Myocyte (in vitro differentiated cells): ENCODE results near the gene CCDC196. TPM values are rescaled to one million over a fixed set of nuclear protein-coding genes. Genes with fewer than 3 reads are reported as not detected.
"Not testable (repeated sequence)": the region's sequence is repeated elsewhere in the genome, so short reads cannot be mapped to it uniquely, and the experiment has no call there.

ENCODE experiments used
- DNase-seq: peaks from one replicate; pipeline ENCODE4 v3.0.0-alpha.2; 2012; ENCODE audit warnings: low read depth
- total RNA-seq: library from RNA; depleted of rRNA; stranded (reverse); fragments of >200 nt; gene quantifications from 2 replicates; pipeline ENCODE4 v1.2.3, GENCODE V29; 2014

The CCDC196 gene
- total RNA-seq, 1 donor from 2014 or later, result not detected

- DNase-seq, result peak; percentile 68
Observed at GRCh38 chr14:66495218-66496098, 9.3 kb downstream of the CCDC196 start.

DNA sequence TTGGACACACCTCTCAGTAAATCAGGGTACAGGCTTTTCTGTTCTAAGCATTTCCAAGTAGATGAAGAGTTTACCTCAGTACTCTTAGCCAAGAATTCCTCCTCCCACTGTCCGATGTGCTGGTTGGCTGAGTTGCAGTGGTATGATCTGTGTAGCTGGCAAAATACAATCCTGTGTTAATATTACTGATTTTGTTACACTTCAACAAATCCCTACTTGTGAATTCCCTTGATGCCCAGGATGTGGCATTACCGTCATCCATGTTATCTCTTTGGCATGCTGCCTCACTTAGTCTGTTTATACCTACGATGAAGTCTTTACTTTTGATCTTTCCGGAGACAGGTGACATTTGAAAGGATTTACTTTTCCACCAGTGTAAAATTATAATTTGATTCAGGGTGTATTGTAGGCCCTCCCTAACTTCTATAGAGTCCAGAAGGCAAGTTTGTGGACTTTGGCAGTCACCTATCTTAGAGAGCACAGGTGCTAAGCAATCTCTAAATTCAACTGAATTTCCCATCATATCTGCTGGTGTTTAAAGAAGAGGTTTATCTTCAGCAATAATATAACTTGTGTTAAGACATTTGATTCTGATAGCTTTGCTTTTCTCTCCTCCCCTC is 10.1 kb downstream of the CCDC196 start:
- DNase-seq, result no peak

- DNase-seq, result no peak
Observed at GRCh38 chr14:66496911-66497310, 10.7 kb downstream of the CCDC196 start.

GRCh38 chr14:66498311-66498710 is 12.1 kb downstream of the CCDC196 start:
- DNase-seq, result no peak

GRCh38 chr14:66501592-66501991 is 15.4 kb downstream of the CCDC196 start:
- no peak for DNase-seq

- DNase-seq, result not testable (repeated sequence)
Observed at GRCh38 chr14:66502836-66503235, 16.7 kb downstream of the CCDC196 start.

DNA sequence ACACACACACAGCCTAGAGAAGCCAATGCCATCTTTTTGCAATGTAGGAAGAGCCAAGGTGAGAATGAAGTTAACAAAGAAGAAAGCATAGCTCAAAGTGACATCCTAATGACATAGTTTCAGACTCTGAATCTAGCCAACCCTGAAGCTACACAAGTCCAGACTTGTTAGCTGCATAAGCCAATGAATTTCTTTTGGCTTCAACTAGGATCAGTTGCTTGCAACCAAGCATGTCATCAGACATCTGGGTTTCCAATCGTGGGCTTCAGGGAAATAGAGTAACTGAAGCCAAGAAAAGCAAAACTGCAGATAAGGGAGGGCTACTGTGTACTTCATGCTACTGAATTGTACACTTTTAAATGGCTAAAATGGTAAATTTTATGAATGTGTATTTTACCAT is 17.4 kb downstream of the CCDC196 start:
- peak; percentile 14 for DNase-seq

DNA sequence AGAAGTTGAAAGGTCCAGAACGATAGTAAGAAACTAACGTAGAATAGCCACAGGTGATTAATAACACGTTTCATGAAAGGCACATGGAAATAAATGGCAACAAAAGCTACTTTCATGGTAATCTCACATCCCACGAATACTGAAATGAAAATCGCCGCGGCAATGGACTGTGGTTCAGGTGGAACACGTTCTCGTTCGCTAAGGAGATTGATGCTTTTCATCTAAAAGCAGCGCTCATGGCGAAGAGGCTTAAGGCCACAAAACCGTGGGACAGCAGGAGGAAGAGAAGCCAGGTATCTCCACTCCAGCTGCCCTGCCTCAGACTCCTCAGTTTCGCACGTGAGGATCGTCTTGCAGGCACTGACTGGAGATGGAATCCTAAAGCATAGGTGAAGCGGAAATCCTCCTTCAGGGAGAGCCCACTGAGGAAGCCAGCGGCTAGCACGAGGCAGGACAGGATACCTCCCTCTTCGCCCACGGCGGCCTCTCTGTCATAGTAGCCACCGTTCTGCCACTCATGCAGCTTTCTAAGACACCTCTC is 21.1 kb downstream of the CCDC196 start:
- no peak for DNase-seq

GRCh38 chr14:66507722-66508546 is 21.8 kb downstream of the CCDC196 start, which contains the start of gene GPHN:
Gene GPHN (plus strand): TSS chr14:66508147.
- peak; percentile 98 for DNase-seq

DNA sequence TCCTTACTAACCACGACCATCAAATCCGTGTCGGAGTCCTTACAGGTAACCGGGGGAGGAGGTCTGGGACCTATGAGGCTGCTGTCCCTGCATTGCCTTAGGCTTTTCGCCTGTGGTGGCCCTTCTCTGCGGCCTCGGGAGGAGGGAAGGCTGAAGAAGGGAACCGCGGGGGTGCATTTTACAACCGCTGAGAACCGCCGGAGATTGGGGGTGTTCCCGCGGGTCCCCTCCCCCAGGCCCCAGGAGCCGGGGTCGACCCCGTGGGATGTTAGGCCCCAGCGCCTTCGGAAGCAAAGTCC is 22.3 kb downstream of the CCDC196 start:
- DNase-seq, result no peak

- DNase-seq, result peak; percentile 26
Observed at GRCh38 chr14:66508846-66509621, 22.9 kb downstream of the CCDC196 start.

- peak; percentile 11 for DNase-seq
Observed at GRCh38 chr14:66509874-66510273, 23.7 kb downstream of the CCDC196 start.

GRCh38 chr14:66511849-66512248 is 25.7 kb downstream of the CCDC196 start:
- DNase-seq, result no peak

- DNase-seq, result no peak
Observed at GRCh38 chr14:66514213-66514612, 28.0 kb downstream of the CCDC196 start.

GRCh38 chr14:66530526-66530925 is 44.4 kb downstream of the CCDC196 start:
- DNase-seq, result no peak

DNA sequence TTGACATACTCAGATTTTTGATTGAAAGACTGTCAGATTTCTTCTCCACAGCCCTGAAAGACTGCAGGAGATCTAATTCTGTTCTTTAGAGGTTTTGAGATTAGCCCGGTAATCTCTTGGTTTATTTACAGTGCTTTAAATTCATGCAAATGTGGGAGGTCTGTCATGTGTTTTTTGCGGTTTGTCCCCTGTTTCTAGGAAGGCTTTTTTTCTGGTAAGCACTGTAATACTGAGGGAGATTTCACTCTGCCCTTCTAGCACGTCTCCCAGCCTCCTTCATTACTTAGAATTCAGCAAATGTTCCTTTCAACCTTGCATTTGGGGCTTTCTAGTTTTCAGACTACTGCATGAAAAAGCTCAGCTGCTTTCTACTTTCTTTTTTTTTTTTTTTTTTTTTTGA is 52.9 kb downstream of the CCDC196 start:
- no peak for DNase-seq

DNA sequence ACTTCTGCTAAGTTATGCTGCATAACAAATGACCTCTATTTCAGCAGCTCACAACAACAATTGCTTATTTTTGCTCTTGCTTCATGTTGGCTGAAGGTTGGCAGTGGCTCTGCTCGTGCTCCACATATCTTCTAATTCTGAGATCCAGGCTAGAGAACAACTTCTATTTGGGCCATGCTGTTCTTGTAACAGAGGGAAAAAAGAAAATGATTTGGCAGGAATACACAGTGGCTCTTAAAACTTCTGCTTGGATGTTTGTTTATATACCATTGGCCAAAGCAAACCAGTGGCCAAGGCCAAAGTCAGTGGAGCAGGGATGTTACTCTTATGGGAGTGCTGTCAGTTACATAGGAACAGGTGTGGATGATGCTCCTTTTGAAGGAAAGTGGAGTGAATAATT is 53.9 kb downstream of the CCDC196 start:
- no peak for DNase-seq

GRCh38 chr14:66541627-66542026 is 55.5 kb downstream of the CCDC196 start:
- DNase-seq, result no peak

DNA sequence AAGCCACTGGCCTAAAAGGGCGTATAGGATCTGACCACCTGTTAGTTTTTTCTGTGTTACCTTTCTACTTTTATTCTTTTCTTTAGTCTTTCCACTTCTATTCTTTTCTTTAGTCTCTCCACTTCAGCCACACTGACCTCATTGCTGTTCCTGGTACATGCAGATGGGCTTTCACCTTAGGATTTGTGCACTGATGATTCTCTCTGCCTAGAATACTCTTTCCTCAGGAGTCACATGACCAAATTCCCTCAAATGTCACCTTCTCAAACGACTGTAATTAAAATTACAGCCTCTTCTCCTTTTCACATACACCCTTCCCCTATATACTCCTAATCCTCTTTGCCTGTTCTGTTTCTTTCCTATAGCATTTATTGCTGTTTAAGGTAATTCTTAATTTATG is 57.8 kb downstream of the CCDC196 start:
- no peak for DNase-seq

GRCh38 chr14:66545191-66545590 is 59.0 kb downstream of the CCDC196 start:
- not testable (repeated sequence) for DNase-seq

- not testable (repeated sequence) for DNase-seq
Observed at GRCh38 chr14:66545751-66546150, 59.6 kb downstream of the CCDC196 start.
